ENCODE measurements around the gene RAD51D.

Gene RAD51D
- long read RNA-seq, full-length matches to known transcripts = 73 of 94 reads
- long read RNA-seq, partial matches to known transcripts = 1 of 94 reads
- long read RNA-seq, other reads (novel, unspliced or antisense) = 20 of 94 reads

DNA sequence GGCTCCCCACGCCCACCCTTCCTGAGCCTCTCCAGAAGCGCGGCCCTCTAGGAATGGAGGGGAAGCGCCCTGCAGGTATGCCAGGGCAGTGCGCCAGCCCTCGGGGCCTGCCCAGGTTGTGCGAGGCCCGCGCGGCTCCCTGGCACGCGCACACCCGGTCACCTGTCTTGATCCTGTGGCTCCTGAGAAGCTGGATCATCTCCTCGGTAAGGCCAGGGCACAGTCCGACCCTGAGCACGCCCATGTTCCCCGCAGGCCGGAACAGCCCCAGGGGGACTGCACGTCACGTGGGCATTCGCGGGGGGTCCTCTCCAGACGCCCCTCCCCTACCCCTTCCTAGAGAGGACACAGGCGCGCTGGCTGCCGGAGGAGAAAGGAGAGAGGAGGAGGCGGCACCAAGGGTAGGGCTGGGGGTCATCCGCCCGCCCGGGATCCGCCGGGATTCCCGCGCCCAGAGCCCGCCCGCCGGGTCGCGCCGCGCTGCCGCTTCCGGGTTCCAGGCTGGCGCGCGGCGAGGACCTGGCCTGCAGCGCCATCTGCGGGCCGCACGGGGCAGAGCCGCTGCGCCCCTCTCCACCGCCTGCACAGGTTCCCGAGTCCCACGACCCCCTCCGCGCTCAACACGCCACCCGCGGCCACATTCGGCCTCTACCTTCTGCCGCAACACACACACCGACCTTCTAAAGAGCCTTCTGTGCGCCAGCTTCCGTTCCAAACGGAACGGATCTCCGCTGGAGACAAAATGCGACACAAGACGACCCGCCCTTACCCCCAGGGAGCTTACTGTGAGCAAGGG lies at the start of gene RAD51D:
TSS of gene RAD51D (minus strand) at position 491 of the 796 bp plus-strand sequence. CDS start at position 244, 247 bp downstream.
- Histone ChIP-seq H3K27ac (replicated peaks) (peak within 1 kb of the TSS; percentile 86), H3K27me3 (ENCODE audit: insufficient read depth, poor library complexity, severe bottlenecking) (no peaks in the 10 kb centered on the region), H3K4me3 (replicated peaks; ENCODE audit: insufficient read depth, low read length) (peak within 1 kb of the TSS; percentile 54)
- TF ChIP-seq SPI1 (IDR thresholded peaks at IDR 0.05; ENCODE audit: borderline replicate concordance, low read depth) (peak; percentile 14; the same call in 1 of the 2 replicates), POLR2AphosphoS5 (IDR thresholded peaks at IDR 0.05; ENCODE audit: low read depth) (peak; percentile 69), GABPA (IDR thresholded peaks at IDR 0.05; ENCODE audit: low read depth) (no peak), REST (IDR thresholded peaks at IDR 0.05; ENCODE audit: insufficient replicate concordance, low read depth) (peak; percentile 41)
- TF ChIP-seq, protein P1, sequence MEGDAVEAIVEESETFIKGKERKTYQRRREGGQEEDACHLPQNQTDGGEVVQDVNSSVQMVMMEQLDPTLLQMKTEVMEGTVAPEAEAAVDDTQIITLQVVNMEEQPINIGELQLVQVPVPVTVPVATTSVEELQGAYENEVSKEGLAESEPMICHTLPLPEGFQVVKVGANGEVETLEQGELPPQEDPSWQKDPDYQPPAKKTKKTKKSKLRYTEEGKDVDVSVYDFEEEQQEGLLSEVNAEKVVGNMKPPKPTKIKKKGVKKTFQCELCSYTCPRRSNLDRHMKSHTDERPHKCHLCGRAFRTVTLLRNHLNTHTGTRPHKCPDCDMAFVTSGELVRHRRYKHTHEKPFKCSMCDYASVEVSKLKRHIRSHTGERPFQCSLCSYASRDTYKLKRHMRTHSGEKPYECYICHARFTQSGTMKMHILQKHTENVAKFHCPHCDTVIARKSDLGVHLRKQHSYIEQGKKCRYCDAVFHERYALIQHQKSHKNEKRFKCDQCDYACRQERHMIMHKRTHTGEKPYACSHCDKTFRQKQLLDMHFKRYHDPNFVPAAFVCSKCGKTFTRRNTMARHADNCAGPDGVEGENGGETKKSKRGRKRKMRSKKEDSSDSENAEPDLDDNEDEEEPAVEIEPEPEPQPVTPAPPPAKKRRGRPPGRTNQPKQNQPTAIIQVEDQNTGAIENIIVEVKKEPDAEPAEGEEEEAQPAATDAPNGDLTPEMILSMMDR (IDR thresholded peaks at IDR 0.05; ENCODE audit: insufficient read depth, low read length) = peak; percentile 72
- peak; percentile 71 to 77 for DNase-seq (ENCODE audit: low read depth in 1 of 2, low spot score in 1 of 2)

DNA sequence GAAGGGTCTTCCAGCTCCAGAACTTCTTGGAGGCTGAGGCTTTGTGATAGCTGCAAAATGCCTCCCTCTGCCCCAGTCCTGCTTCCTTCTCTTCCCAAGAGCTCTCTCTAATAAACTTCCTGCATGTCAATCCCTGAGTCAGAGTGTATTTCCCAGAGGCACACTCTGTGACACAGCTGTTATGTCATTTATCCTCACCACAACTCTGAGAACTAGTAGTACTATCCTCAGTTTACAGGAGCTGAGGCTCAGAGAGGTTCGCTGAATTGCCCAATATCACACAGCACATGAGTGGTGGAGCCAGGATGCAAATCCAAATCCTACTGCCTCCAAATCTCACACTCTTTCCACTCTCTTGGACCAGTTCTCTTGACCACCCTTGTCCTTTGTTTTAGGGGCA lies 48.0 kb upstream of the RAD51D start:
- no peak for DNase-seq (ENCODE audit: low read depth in 1 of 2, low spot score in 1 of 2)
- TF ChIP-seq POLR2AphosphoS5 (IDR thresholded peaks at IDR 0.05; ENCODE audit: low read depth) (no peak), GABPA (IDR thresholded peaks at IDR 0.05; ENCODE audit: low read depth) (no peak), REST (IDR thresholded peaks at IDR 0.05; ENCODE audit: insufficient replicate concordance, low read depth) (no peak), SPI1 (IDR thresholded peaks at IDR 0.05; ENCODE audit: borderline replicate concordance, low read depth) (no peak)
- TF ChIP-seq, protein P1 (IDR thresholded peaks at IDR 0.05; ENCODE audit: insufficient read depth, low read length) = no peak

DNA sequence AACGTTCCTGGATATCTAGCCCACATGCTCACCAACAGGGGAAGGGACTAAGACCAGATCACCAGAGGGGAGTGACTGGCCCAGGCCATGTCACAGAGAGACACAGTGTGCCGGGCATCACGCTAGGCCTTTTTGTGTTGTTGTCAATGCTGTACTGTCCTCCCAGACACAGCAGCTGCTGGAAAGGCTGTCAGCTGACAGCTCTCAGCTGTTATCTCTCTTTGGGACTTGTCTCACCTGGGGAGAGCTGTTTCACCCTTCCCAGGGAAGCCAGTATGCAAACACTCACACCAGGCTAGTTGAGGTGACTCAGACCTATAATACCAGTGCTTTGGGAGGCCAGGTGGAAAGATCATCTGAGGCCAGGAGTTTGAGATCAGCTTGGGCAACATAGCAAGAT lies 47.4 kb upstream of the RAD51D start:
- TF ChIP-seq GABPA (IDR thresholded peaks at IDR 0.05; ENCODE audit: low read depth) (no peak), REST (IDR thresholded peaks at IDR 0.05; ENCODE audit: insufficient replicate concordance, low read depth) (no peak)
- TF ChIP-seq, protein P1 (IDR thresholded peaks at IDR 0.05; ENCODE audit: insufficient read depth, low read length) = no peak
- Histone ChIP-seq H3K27ac (replicated peaks) (no peak overlapping the region), H3K4me3 (replicated peaks; ENCODE audit: insufficient read depth, low read length) (no peak overlapping the region), H3K27me3 (ENCODE audit: insufficient read depth, poor library complexity, severe bottlenecking) (no peaks in the 10 kb centered on the region)
- DNase-seq (ENCODE audit: low read depth in 1 of 2, low spot score in 1 of 2) = no peak

More for the DNA sequence above, 48.0 kb upstream of the RAD51D start:
- Histone ChIP-seq H3K27ac (replicated peaks) (no peak overlapping the region), H3K27me3 (ENCODE audit: insufficient read depth, poor library complexity, severe bottlenecking) (no peaks in the 10 kb centered on the region), H3K4me3 (replicated peaks; ENCODE audit: insufficient read depth, low read length) (no peak overlapping the region)
